Endothelial cell of umbilical vein (primary cell): ENCODE data around the gene PM20D2. TPM values are rescaled to one million over a fixed set of nuclear protein-coding genes. Genes with fewer than 3 reads are reported as not detected.

Experiments used
- BruUV-seq: library from RNA; stranded (reverse); fragments of 400-500 nt; replicated peaks from 2 replicates; lab custom pipeline; 2021; lab: Mats Ljungman, UMichigan
- CTCF ChIA-PET: fragments of 300-600, 350-600 bp; sonication (Branson Sonifier 250); formaldehyde crosslinking; loops from one replicate; lab custom pipeline; 2021; ENCODE audit warnings: antibody characterized with exemption, inconsistent platforms; lab: Charles Lee
- POLR2A ChIA-PET: fragments of 300-600, 350-600 bp; sonication (Branson Sonifier 250); formaldehyde crosslinking; loops from one replicate; lab custom pipeline; 2021; ENCODE audit warnings: antibody characterized with exemption, inconsistent platforms; lab: Charles Lee
- DNase-seq: peaks from one replicate; pipeline ENCODE4 v3.0.0-alpha.2; 2011; ENCODE audit warnings: low read depth, low spot score
- FAIRE-seq: peaks from 2 replicates; lab custom pipeline; 2011; peaks lifted over from hg19 to GRCh38; lab: Jason Lieb, UNC
- H2AFZ ChIP-seq: 2 replicates; pipeline ENCODE4 v1.6.0; 2012; ENCODE audit warnings: low read depth, low read length, control low read depth, inconsistent platforms
- H3K27ac ChIP-seq: 2 replicates; pipeline ENCODE4 v1.5.1; 2011; ENCODE audit warnings: low read depth, mild to moderate bottlenecking, control low read depth, low read length, moderate library complexity; ENCODE audit not compliant: insufficient read depth
- H3K27me3 ChIP-seq, 2 experiments: 2 replicates each; pipeline versions ENCODE4 v1.6.0 to v1.6.1; 2011; ENCODE audit warnings: low read length in 2 of 2, mixed read lengths in 1 of 2; ENCODE audit not compliant: control insufficient read depth in 2 of 2, insufficient read depth in 2 of 2
- H3K36me3 ChIP-seq, 2 experiments: 2 replicates in 1 of 2; 3 replicates in 1 of 2; pipeline ENCODE4 v1.5.1; 2011; ENCODE audit warnings: low read length in 2 of 2, mild to moderate bottlenecking in 1 of 2, moderate library complexity in 1 of 2; ENCODE audit not compliant: control insufficient read depth in 2 of 2, insufficient read depth in 2 of 2; ENCODE audit errors: extremely low read depth in 1 of 2
- H3K4me1 ChIP-seq: 3 replicates; pipeline ENCODE4 v1.5.1; 2011; ENCODE audit warnings: mild to moderate bottlenecking, low read length; ENCODE audit not compliant: control insufficient read depth, insufficient read depth; ENCODE audit errors: extremely low read depth
- H3K4me2 ChIP-seq: 2 replicates; pipeline ENCODE4 v1.6.1; 2011; ENCODE audit warnings: low read length, control low read depth, mixed read lengths; ENCODE audit not compliant: insufficient read depth
- H3K4me3 ChIP-seq, 3 experiments: fragments of 200-600 bp in 1 of 3; sonication (generic), shearing (Covaris generic) in 1 of 3; replicated peaks in 1 of 3; 2 replicates each; pipeline ENCODE4 v1.5.1; 2011 to 2016; ENCODE audit warnings: control low read depth in 3 of 3, low read length in 3 of 3, mild to moderate bottlenecking in 2 of 3, inconsistent platforms in 1 of 3, low read depth in 1 of 3, moderate library complexity in 1 of 3; ENCODE audit not compliant: insufficient read depth in 1 of 3
- H3K79me2 ChIP-seq: 2 replicates; pipeline ENCODE4 v1.6.0; 2012; ENCODE audit warnings: low read length, inconsistent platforms; ENCODE audit not compliant: control insufficient read depth, insufficient read depth
- H3K9ac ChIP-seq: replicated peaks from 2 replicates; pipeline ENCODE3; 2011; ENCODE audit warnings: low read length, control low read depth; ENCODE audit not compliant: insufficient read depth; ENCODE audit errors: extremely low read depth
- H3K9me1 ChIP-seq: replicated peaks from 3 replicates; pipeline ENCODE4 v1.6.0; 2011; ENCODE audit warnings: mild to moderate bottlenecking, low read length; ENCODE audit not compliant: control insufficient read depth, insufficient read depth; ENCODE audit errors: extremely low read depth
- H3K9me3 ChIP-seq: replicated peaks from 2 replicates; pipeline ENCODE4 v1.5.1; 2012; ENCODE audit warnings: low read length, inconsistent platforms; ENCODE audit not compliant: control insufficient read depth, insufficient read depth
- H4K20me1 ChIP-seq: replicated peaks from 2 replicates; pipeline ENCODE3; 2011; ENCODE audit warnings: mild to moderate bottlenecking, low read length; ENCODE audit not compliant: control insufficient read depth, insufficient read depth; ENCODE audit errors: extremely low read depth
- CTCF ChIP-seq, 2 donors: IDR thresholded peaks; 1 replicate in 1 of 2; 2 replicates in 1 of 2; pipeline ENCODE4 v1.5.1; 2011; ENCODE audit warnings: low read length in 2 of 2, mild to moderate bottlenecking in 2 of 2, moderate library complexity in 2 of 2, control low read depth in 1 of 2, inconsistent platforms in 1 of 2, low read depth in 1 of 2; ENCODE audit not compliant: insufficient read depth in 1 of 2; ENCODE audit errors: extremely low read depth in 1 of 2
- EZH2 ChIP-seq: IDR thresholded peaks from 2 replicates; pipeline ENCODE4 v1.6.1; 2012; ENCODE audit warnings: borderline replicate concordance, low read depth, mild to moderate bottlenecking, moderate library complexity, low read length, inconsistent platforms; ENCODE audit not compliant: severe bottlenecking
- FOS ChIP-seq: IDR thresholded peaks from 2 replicates; pipeline ENCODE4 v1.6.1; 2011; ENCODE audit warnings: mild to moderate bottlenecking, low read length, moderate library complexity, borderline replicate concordance; ENCODE audit not compliant: insufficient read depth
- GATA2 ChIP-seq: IDR thresholded peaks from 2 replicates; pipeline ENCODE4 v1.7.0; 2011; ENCODE audit warnings: low read depth, mild to moderate bottlenecking, moderate library complexity, mixed read lengths, low read length; ENCODE audit not compliant: insufficient read length, insufficient read depth
- JUN ChIP-seq: IDR thresholded peaks from 2 replicates; pipeline ENCODE4 v1.6.1; 2011; ENCODE audit warnings: borderline replicate concordance, low read depth; ENCODE audit not compliant: insufficient read length, insufficient read depth
- MAX ChIP-seq: IDR thresholded peaks from 2 replicates; pipeline ENCODE4 v1.6.1; 2011; ENCODE audit not compliant: insufficient read depth, insufficient read length
- MYC ChIP-seq: IDR thresholded peaks from one replicate; pipeline ENCODE4 v1.6.1; 2011; ENCODE audit warnings: mild to moderate bottlenecking, low read depth, low read length
- POLR2A ChIP-seq: IDR thresholded peaks from 2 replicates; pipeline ENCODE4 v1.6.1; 2012; ENCODE audit warnings: low read depth, mild to moderate bottlenecking, control low read depth, low read length
- POLR2AphosphoS5 ChIP-seq: IDR thresholded peaks from 2 replicates; pipeline ENCODE4 v1.6.1; 2012; ENCODE audit warnings: low read depth, mild to moderate bottlenecking, control low read depth, low read length, moderate library complexity; ENCODE audit not compliant: insufficient read depth
- dilution Hi-C: fragments of 300-500 bp; cut with MboI; formaldehyde crosslinking; loops from one replicate; pipeline ENCODE4 v1.15.0; 2019; ENCODE audit warnings: low sequenced_read_pairs; ENCODE audit not compliant: extremely low pct_ligation_motif_present
- intact Hi-C: fragments of 100-400 bp; cut with micrococcal nuclease; formaldehyde crosslinking; loops from one replicate; pipeline ENCODE4 v1.10.0; 2022
- polyA plus RNA-seq, 4 experiments: library from polyadenylated mRNA; depleted of rRNA in 3 of 4; stranded (reverse) in 3 of 4; unstranded in 1 of 4; fragments of >200 nt; gene quantifications; 2 replicates each; pipeline versions ENCODE4 v1.2.1 to v1.2.3, GENCODE V29; 2011 to 2012; ENCODE audit warnings: missing spikeins in 1 of 4
- total RNA-seq: library from RNA; stranded (reverse); gene quantifications from 2 replicates; pipeline ENCODE4 v1.2.3, GENCODE V29; 2021

The PM20D2 gene
- total and polyA plus RNA-seq, 2 donors (not counting 3 experiments of a cell fraction or from before 2014, with no cell fraction given), result 3.0 to 10.9 TPM

- TF ChIP-seq EZH2 (no peak), GATA2 (no peak), FOS (no peak), POLR2AphosphoS5 (no peak), MYC (no peak), CTCF (IDR thresholded peaks at IDR 0.05; ENCODE audit: extremely low read depth in 1 of 2, insufficient read depth in 1 of 2, low read depth in 1 of 2, low read length in 2 of 2) (no peak), MAX (no peak), POLR2A (no peak), JUN (no peak)
- Histone ChIP-seq H3K27me3 (no peaks in the 10 kb centered on the region), H3K79me2 (no peaks in the 10 kb centered on the region), H2AFZ (no peak overlapping the region), H3K4me3 (no peak overlapping the region), H3K9me3 (no peaks in the 10 kb centered on the region), H4K20me1 (no peaks in the 10 kb centered on the region), H3K4me2 (no peak overlapping the region), H3K9me1 (no peaks in the 10 kb centered on the region), H3K4me1 (no peaks in the 10 kb centered on the region), H3K9ac (no peak overlapping the region), H3K27ac (no peak overlapping the region), H3K36me3 (peaks cover 3% of the 10 kb centered on the region in 2 experiments)
- DNase-seq (no peak), FAIRE-seq (no peak)
- ChIA-PET CTCF (no interaction called here), POLR2A (no interaction called here)
- no TSS peak for BruUV-seq
- intact Hi-C loops (no loop called here), dilution Hi-C loops (no loop called here)
These were observed 14.7 kb downstream of the PM20D2 start for GRCh38 chr6:89160331-89161092.
